ENCODE measurements around the gene TMEM31. TPM values are rescaled to one million over a fixed set of nuclear protein-coding genes. Genes with fewer than 3 reads are reported as not detected.

The TMEM31 gene
- total and polyA plus RNA-seq, 9 of the 15 experiments (the other 6 are each of a cell fraction or from before 2014, with no cell fraction given), result 0.18 TPM; not detected in 8

- TF ChIP-seq HDAC6 (IDR thresholded peaks at IDR 0.05; ENCODE audit: low read depth, low read length) (no peak), THRA (IDR thresholded peaks at IDR 0.05) (no peak), PHF8 (IDR thresholded peaks at IDR 0.05; ENCODE audit: borderline replicate concordance, low read length) (peak; percentile 73), AFF4 (CRISPR knock-in tag; IDR thresholded peaks at IDR 0.05) (no peak), HBP1 (CRISPR knock-in tag; IDR thresholded peaks at IDR 0.05) (no peak; the same call in 1 of the 2 replicates), HDGF (IDR thresholded peaks at IDR 0.05) (no peak), JUN (IDR thresholded peaks at IDR 0.05; ENCODE audit: borderline replicate concordance, low read depth, low read length) (no peak), JUN (CRISPR knock-in tag; IDR thresholded peaks at IDR 0.05; ENCODE audit: borderline replicate concordance) (0 out of 2 replicates have a peak, but pooled peaks have one; percentile 41), RERE (CRISPR knock-in tag; IDR thresholded peaks at IDR 0.05; ENCODE audit: borderline replicate concordance) (no peak), TCF15 (CRISPR knock-in tag; IDR thresholded peaks at IDR 0.05) (no peak), KDM5B (IDR thresholded peaks at IDR 0.05; ENCODE audit: insufficient replicate concordance, low read depth, low read length) (peak; percentile 49), BRCA1 (IDR thresholded peaks at IDR 0.05) (no peak), BRCA1 (CRISPR knock-in tag; IDR thresholded peaks at IDR 0.05) (no peak), FOXK1 (CRISPR knock-in tag; IDR thresholded peaks at IDR 0.05; ENCODE audit: borderline replicate concordance) (no peak)
Observed at GRCh38 chrX:103687073-103687695, 23.5 kb upstream of the TMEM31 start (continued).

Measured in K562 (cell line).